Measurements from ENCODE around the gene SH3BP2. TPM values are rescaled to one million over a fixed set of nuclear protein-coding genes. Genes with fewer than 3 reads are reported as not detected.

SH3BP2 gene
- total and polyA plus RNA-seq, 2 donors, result 18.8 to 26.0 TPM

- H3K4me3 ChIP-seq (ENCODE audit: low read depth, low read length), result no peak overlapping the region
- peaks cover 2% of the 10 kb centered on the region for H3K4me1 ChIP-seq (ENCODE audit: insufficient read depth)
- H3K27ac ChIP-seq (ENCODE audit: low read depth), result no peak overlapping the region
- H3K36me3 ChIP-seq (ENCODE audit: insufficient read depth), result no peaks in the 10 kb centered on the region
- 95% methylated on average over 3 of the region's 3 CpGs for WGBS
- DNase-seq (ENCODE audit: extremely low spot score), result no peak
Observed at GRCh38 chr4:2839060-2839459, 46.2 kb downstream of the SH3BP2 start.

GRCh38 chr4:2842687-2843262 is 49.9 kb downstream of the SH3BP2 start:
- peak overlapping the region; percentile 93 for H3K27ac ChIP-seq (ENCODE audit: low read depth)
- H3K36me3 ChIP-seq (ENCODE audit: insufficient read depth), result no peaks in the 10 kb centered on the region
- DNase-seq (ENCODE audit: extremely low spot score), result no peak
- 16% methylated on average over 10 of the region's 10 CpGs for WGBS
- peak overlapping the region; percentile 99 for H3K4me3 ChIP-seq (ENCODE audit: low read depth, low read length)
- no peaks in the 10 kb centered on the region for H3K4me1 ChIP-seq (ENCODE audit: insufficient read depth)

- WGBS, result under 1% methylated on average over 65 of the region's 65 CpGs
Observed at GRCh38 chr4:2843263-2843940, 50.5 kb downstream of the SH3BP2 start, which contains the start of gene ADD1. Gene ADD1 (plus strand): TSS chr4:2843844. CDS start chr4:2875916, 32,072 bp downstream.

GRCh38 chr4:2843941-2844584 is 51.2 kb downstream of the SH3BP2 start:
- H3K36me3 ChIP-seq (ENCODE audit: insufficient read depth), result no peaks in the 10 kb centered on the region
- WGBS, result under 1% methylated on average over 74 of the region's 74 CpGs
- no peaks in the 10 kb centered on the region for H3K4me1 ChIP-seq (ENCODE audit: insufficient read depth)
- DNase-seq (ENCODE audit: extremely low spot score), result no peak
- peak overlapping the region; percentile 99 for H3K4me3 ChIP-seq (ENCODE audit: low read depth, low read length)
- H3K27ac ChIP-seq (ENCODE audit: low read depth), result peak overlapping the region; percentile 94

More at GRCh38 chr4:2843263-2843940, 50.5 kb downstream of the SH3BP2 start, which contains the start of gene ADD1:
- H3K36me3 ChIP-seq (ENCODE audit: insufficient read depth), result no peaks in the 10 kb centered on the region
- DNase-seq (ENCODE audit: extremely low spot score), result peak; percentile 72
- H3K4me3 ChIP-seq (ENCODE audit: low read depth, low read length), result peak within 1 kb of the TSS; percentile 99
- H3K4me1 ChIP-seq (ENCODE audit: insufficient read depth), result no peaks in the 10 kb centered on the region
- peak within 1 kb of the TSS; percentile 94 for H3K27ac ChIP-seq (ENCODE audit: low read depth)

GRCh38 chr4:2846172-2846571 is 53.3 kb downstream of the SH3BP2 start:
- DNase-seq (ENCODE audit: extremely low spot score), result no peak
- Histone ChIP-seq H3K27ac (ENCODE audit: low read depth) (no peak overlapping the region), H3K4me1 (ENCODE audit: insufficient read depth) (peaks cover 2% of the 10 kb centered on the region), H3K4me3 (ENCODE audit: low read depth, low read length) (no peak overlapping the region), H3K36me3 (ENCODE audit: insufficient read depth) (no peaks in the 10 kb centered on the region)
- 77% methylated on average over 2 of the region's 2 CpGs for WGBS

- 87% methylated on average over 11 of the region's 11 CpGs for WGBS
- Histone ChIP-seq H3K4me1 (ENCODE audit: insufficient read depth) (peaks cover 3% of the 10 kb centered on the region), H3K4me3 (ENCODE audit: low read depth, low read length) (no peak overlapping the region)
Observed at GRCh38 chr4:2847302-2847871, 54.5 kb downstream of the SH3BP2 start.

GRCh38 chr4:2848449-2848848 is 55.6 kb downstream of the SH3BP2 start:
- WGBS, result 93% methylated on average over 2 of the region's 2 CpGs
- no peak for DNase-seq (ENCODE audit: extremely low spot score)
- H3K36me3 ChIP-seq (ENCODE audit: insufficient read depth), result no peaks in the 10 kb centered on the region
- no peak overlapping the region for H3K27ac ChIP-seq (ENCODE audit: low read depth)
- H3K4me3 ChIP-seq (ENCODE audit: low read depth, low read length), result no peak overlapping the region
- peaks cover 3% of the 10 kb centered on the region for H3K4me1 ChIP-seq (ENCODE audit: insufficient read depth)

More at GRCh38 chr4:2847302-2847871, 54.5 kb downstream of the SH3BP2 start:
- no peak overlapping the region for H3K27ac ChIP-seq (ENCODE audit: low read depth)
- H3K36me3 ChIP-seq (ENCODE audit: insufficient read depth), result no peaks in the 10 kb centered on the region
- DNase-seq (ENCODE audit: extremely low spot score), result no peak

- WGBS, result 59% methylated on average over 9 of the region's 9 CpGs
- no peaks in the 10 kb centered on the region for H3K36me3 ChIP-seq (ENCODE audit: insufficient read depth)
- no peak for DNase-seq (ENCODE audit: extremely low spot score)
- no peak overlapping the region for H3K4me3 ChIP-seq (ENCODE audit: low read depth, low read length)
- H3K27ac ChIP-seq (ENCODE audit: low read depth), result no peak overlapping the region
- H3K4me1 ChIP-seq (ENCODE audit: insufficient read depth), result peaks cover 3% of the 10 kb centered on the region
Observed at GRCh38 chr4:2849267-2850152, 56.6 kb downstream of the SH3BP2 start.

GRCh38 chr4:2850966-2851798 is 58.3 kb downstream of the SH3BP2 start:
- Histone ChIP-seq H3K36me3 (ENCODE audit: insufficient read depth) (no peaks in the 10 kb centered on the region), H3K4me1 (ENCODE audit: insufficient read depth) (peaks cover 3% of the 10 kb centered on the region), H3K27ac (ENCODE audit: low read depth) (no peak overlapping the region), H3K4me3 (ENCODE audit: low read depth, low read length) (no peak overlapping the region)
- 60% methylated on average over 2 of the region's 2 CpGs for WGBS
- no peak for DNase-seq (ENCODE audit: extremely low spot score)

- Histone ChIP-seq H3K4me3 (ENCODE audit: low read depth, low read length) (no peak overlapping the region), H3K27ac (ENCODE audit: low read depth) (no peak overlapping the region), H3K36me3 (ENCODE audit: insufficient read depth) (no peaks in the 10 kb centered on the region), H3K4me1 (ENCODE audit: insufficient read depth) (peaks cover 3% of the 10 kb centered on the region)
- no peak for DNase-seq (ENCODE audit: extremely low spot score)
- 35% methylated on average over 7 of the region's 7 CpGs for WGBS
Observed at GRCh38 chr4:2852481-2852921, 59.6 kb downstream of the SH3BP2 start.

GRCh38 chr4:2855584-2855983 is 62.7 kb downstream of the SH3BP2 start:
- no peak for DNase-seq (ENCODE audit: extremely low spot score)
- Histone ChIP-seq H3K4me1 (ENCODE audit: insufficient read depth) (peaks cover 6% of the 10 kb centered on the region), H3K4me3 (ENCODE audit: low read depth, low read length) (no peak overlapping the region), H3K36me3 (ENCODE audit: insufficient read depth) (no peaks in the 10 kb centered on the region), H3K27ac (ENCODE audit: low read depth) (no peak overlapping the region)
- WGBS, result 97% methylated on average over 5 of the region's 5 CpGs

GRCh38 chr4:2856266-2856665 is 63.4 kb downstream of the SH3BP2 start:
- Histone ChIP-seq H3K27ac (ENCODE audit: low read depth) (no peak overlapping the region), H3K4me3 (ENCODE audit: low read depth, low read length) (no peak overlapping the region), H3K36me3 (ENCODE audit: insufficient read depth) (no peaks in the 10 kb centered on the region), H3K4me1 (ENCODE audit: insufficient read depth) (peaks cover 4% of the 10 kb centered on the region)
- no peak for DNase-seq (ENCODE audit: extremely low spot score)
- 99% methylated on average over 3 of the region's 3 CpGs for WGBS
